Measurements from ENCODE around the gene SORBS1. TPM values are rescaled to one million over a fixed set of nuclear protein-coding genes. Genes with fewer than 3 reads are reported as not detected.

Gene SORBS1
- total and polyA plus RNA-seq, 2 of the 13 experiments (the other 11 are each of a cell fraction or from before 2014, with no cell fraction given): 16.8 to 39.8 TPM

DNA sequence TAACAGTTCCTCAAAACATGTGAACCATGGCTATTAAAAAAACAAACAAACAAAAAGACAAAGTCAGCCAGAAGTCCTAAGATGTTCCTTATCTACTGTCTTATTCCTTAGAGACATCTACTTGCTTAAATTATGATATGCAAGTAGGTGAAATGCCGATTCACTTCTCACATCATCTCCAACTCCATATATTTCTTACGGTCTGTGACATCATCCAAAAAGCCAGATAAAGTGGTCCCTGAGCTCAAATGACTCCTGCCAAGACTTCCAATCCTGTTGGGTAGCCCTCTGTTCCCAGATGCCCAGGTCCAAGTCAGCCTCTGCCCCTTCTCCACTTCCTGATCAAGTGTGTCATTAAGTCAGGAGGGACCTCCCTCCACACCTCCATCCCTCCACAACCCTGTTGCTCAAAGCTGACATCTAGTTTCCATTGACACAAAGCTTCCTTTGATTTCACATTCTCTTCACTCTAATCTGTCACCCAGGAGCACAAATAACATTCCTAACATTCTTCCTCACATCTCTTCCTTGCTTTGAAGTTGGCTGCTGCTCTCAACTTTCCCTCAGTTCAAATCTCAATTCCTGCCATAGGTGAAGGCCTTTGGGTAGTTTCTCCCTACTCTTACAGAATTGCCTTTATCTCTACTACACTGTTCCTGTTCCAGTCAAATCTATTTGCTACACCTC lies 214.3 kb downstream of the SORBS1 start (continued):
- TF ChIP-seq NFIB (CRISPR knock-in tag; IDR thresholded peaks at IDR 0.05; ENCODE audit: borderline replicate concordance) (no peak), TOE1 (CRISPR knock-in tag; IDR thresholded peaks at IDR 0.05) (no peak), BORCS8-MEF2B (CRISPR knock-in tag; IDR thresholded peaks at IDR 0.05) (no peak), POLR2G (IDR thresholded peaks at IDR 0.05; ENCODE audit: low read depth, low read length) (no peak), ZNF839 (CRISPR knock-in tag; IDR thresholded peaks at IDR 0.05; ENCODE audit: borderline replicate concordance) (no peak), REL (CRISPR knock-in tag; conservative IDR thresholded peaks at IDR 0.05) (no peak), FOXK2 (IDR thresholded peaks at IDR 0.05) (peak; percentile 69), KMT2B (CRISPR knock-in tag; IDR thresholded peaks at IDR 0.05) (peak; percentile 38; the same call in 1 of the 2 replicates), IKZF1 (IDR thresholded peaks at IDR 0.05) (no peak), ZBTB7A (CRISPR knock-in tag; IDR thresholded peaks at IDR 0.05) (no peak; the same call in 1 of the 2 replicates), THAP11 (CRISPR knock-in tag; IDR thresholded peaks at IDR 0.05) (peak; percentile 73), KAT2B (IDR thresholded peaks at IDR 0.05; ENCODE audit: borderline replicate concordance, low read depth, low read length) (no peak), CREM (IDR thresholded peaks at IDR 0.05) (peak; percentile 90), CREM (CRISPR knock-in tag; IDR thresholded peaks at IDR 0.05) (no peak), ZNF253 (CRISPR knock-in tag; IDR thresholded peaks at IDR 0.05; ENCODE audit: borderline replicate concordance) (no peak), CREB1 (IDR thresholded peaks at IDR 0.05) (peak; percentile 48), CREB1 (CRISPR knock-in tag; IDR thresholded peaks at IDR 0.05) (peak; percentile 65), RFXAP (CRISPR knock-in tag; IDR thresholded peaks at IDR 0.05; ENCODE audit: borderline replicate concordance) (no peak), CHCHD3 (CRISPR knock-in tag; IDR thresholded peaks at IDR 0.05) (no peak), ZNF720 (CRISPR knock-in tag; IDR thresholded peaks at IDR 0.05) (no peak), HMGA1 (CRISPR knock-in tag; conservative IDR thresholded peaks at IDR 0.05) (no peak), ZNF703 (CRISPR knock-in tag; IDR thresholded peaks at IDR 0.05; ENCODE audit: borderline replicate concordance) (no peak), RBM22 (optimal IDR thresholded peaks at IDR 0.05; ENCODE audit: low read length) (peak; percentile 36), ZNF337 (CRISPR knock-in tag; IDR thresholded peaks at IDR 0.05; ENCODE audit: borderline replicate concordance, low read depth) (no peak), ZNF567 (CRISPR knock-in tag; IDR thresholded peaks at IDR 0.05; ENCODE audit: borderline replicate concordance) (no peak; the same call in 1 of the 2 replicates), SOX6 (IDR thresholded peaks at IDR 0.05) (no peak), SOX6 (CRISPR knock-in tag; IDR thresholded peaks at IDR 0.05) (peak; percentile 94), ZNF292 (CRISPR knock-in tag; IDR thresholded peaks at IDR 0.05; ENCODE audit: borderline replicate concordance, low read depth) (peak; percentile 87; the same call in 1 of the 2 replicates), ZNF317 (CRISPR knock-in tag; IDR thresholded peaks at IDR 0.05) (peak; percentile 70; the same call in 1 of the 2 replicates)
- TF ChIP-seq, protein P1, sequence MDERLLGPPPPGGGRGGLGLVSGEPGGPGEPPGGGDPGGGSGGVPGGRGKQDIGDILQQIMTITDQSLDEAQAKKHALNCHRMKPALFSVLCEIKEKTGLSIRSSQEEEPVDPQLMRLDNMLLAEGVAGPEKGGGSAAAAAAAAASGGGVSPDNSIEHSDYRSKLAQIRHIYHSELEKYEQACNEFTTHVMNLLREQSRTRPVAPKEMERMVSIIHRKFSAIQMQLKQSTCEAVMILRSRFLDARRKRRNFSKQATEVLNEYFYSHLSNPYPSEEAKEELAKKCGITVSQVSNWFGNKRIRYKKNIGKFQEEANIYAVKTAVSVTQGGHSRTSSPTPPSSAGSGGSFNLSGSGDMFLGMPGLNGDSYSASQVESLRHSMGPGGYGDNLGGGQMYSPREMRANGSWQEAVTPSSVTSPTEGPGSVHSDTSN (CRISPR knock-in tag; IDR thresholded peaks at IDR 0.05): 0 out of 2 replicates have a peak, but pooled peaks have one; percentile 21
- TF ChIP-seq, protein P2, sequence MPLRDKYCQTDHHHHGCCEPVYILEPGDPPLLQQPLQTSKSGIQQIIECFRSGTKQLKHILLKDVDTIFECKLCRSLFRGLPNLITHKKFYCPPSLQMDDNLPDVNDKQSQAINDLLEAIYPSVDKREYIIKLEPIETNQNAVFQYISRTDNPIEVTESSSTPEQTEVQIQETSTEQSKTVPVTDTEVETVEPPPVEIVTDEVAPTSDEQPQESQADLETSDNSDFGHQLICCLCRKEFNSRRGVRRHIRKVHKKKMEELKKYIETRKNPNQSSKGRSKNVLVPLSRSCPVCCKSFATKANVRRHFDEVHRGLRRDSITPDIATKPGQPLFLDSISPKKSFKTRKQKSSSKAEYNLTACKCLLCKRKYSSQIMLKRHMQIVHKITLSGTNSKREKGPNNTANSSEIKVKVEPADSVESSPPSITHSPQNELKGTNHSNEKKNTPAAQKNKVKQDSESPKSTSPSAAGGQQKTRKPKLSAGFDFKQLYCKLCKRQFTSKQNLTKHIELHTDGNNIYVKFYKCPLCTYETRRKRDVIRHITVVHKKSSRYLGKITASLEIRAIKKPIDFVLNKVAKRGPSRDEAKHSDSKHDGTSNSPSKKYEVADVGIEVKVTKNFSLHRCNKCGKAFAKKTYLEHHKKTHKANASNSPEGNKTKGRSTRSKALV (CRISPR knock-in tag; IDR thresholded peaks at IDR 0.05): no peak
